CD14-positive monocyte (primary cell): ENCODE data around the gene GATC. TPM values are rescaled to one million over a fixed set of nuclear protein-coding genes. Genes with fewer than 3 reads are reported as not detected.
A peak's percentile ranks its signal among the peaks of the same experiment; 100 is the strongest.

Experiments
- DNase-seq, 3 donors: peaks; one replicate each; pipeline ENCODE4 v3.0.0-alpha.2; 2011 to 2022
- H2AFZ ChIP-seq: 2 replicates; pipeline ENCODE4 v1.6.0; 2012; ENCODE audit warnings: mild to moderate bottlenecking, low read depth, low read length, inconsistent platforms; ENCODE audit not compliant: insufficient read depth, poor library complexity, severe bottlenecking
- H3K27ac ChIP-seq, 2 donors: 1 replicate in 1 of 2; 2 replicates in 1 of 2; pipeline ENCODE4 v1.5.1; 2012 to 2013; ENCODE audit warnings: low read length in 2 of 2, control low read depth in 1 of 2, inconsistent platforms in 1 of 2, low read depth in 1 of 2, mild to moderate bottlenecking in 1 of 2
- H3K27me3 ChIP-seq, 2 donors: one replicate each; pipeline versions ENCODE4 v1.6.0 to v1.6.1; 2011 to 2013; ENCODE audit warnings: low read length in 2 of 2; ENCODE audit not compliant: control insufficient read depth in 2 of 2, insufficient read depth in 2 of 2
- H3K36me3 ChIP-seq, 2 donors: replicated peaks in 1 of 2; 1 replicate in 1 of 2; 2 replicates in 1 of 2; pipeline versions ENCODE4 v1.5.1 to v1.6.1; 2012 to 2013; ENCODE audit warnings: low read length in 2 of 2, control low read depth in 1 of 2, inconsistent platforms in 1 of 2, mild to moderate bottlenecking in 1 of 2; ENCODE audit not compliant: insufficient read depth in 2 of 2, control insufficient read depth in 1 of 2
- H3K4me1 ChIP-seq, 2 donors: 1 replicate in 1 of 2; 2 replicates in 1 of 2; pipeline versions ENCODE4 v1.5.1 to v1.6.1; 2012 to 2013; ENCODE audit warnings: low read length in 2 of 2, control low read depth in 1 of 2, inconsistent platforms in 1 of 2, mild to moderate bottlenecking in 1 of 2, moderate library complexity in 1 of 2; ENCODE audit not compliant: insufficient read depth in 2 of 2, control insufficient read depth in 1 of 2
- H3K4me2 ChIP-seq: replicated peaks from 2 replicates; pipeline ENCODE3; 2012; ENCODE audit warnings: low read length, moderate library complexity, mild to moderate bottlenecking; ENCODE audit not compliant: poor library complexity, severe bottlenecking; ENCODE audit errors: extremely low read depth
- H3K4me3 ChIP-seq, 3 experiments: fragments of 200-600 bp in 1 of 3; sonication (generic) in 1 of 3; replicated peaks in 1 of 3; 1 replicate in 2 of 3; 2 replicates in 1 of 3; pipeline ENCODE4 v1.5.1; 2011 to 2013; ENCODE audit warnings: low read length in 3 of 3, mild to moderate bottlenecking in 3 of 3, control low read depth in 2 of 3, low read depth in 2 of 3, inconsistent platforms in 1 of 3, moderate library complexity in 1 of 3
- H3K79me2 ChIP-seq: 2 replicates; pipeline ENCODE4 v1.6.0; 2012; ENCODE audit warnings: mild to moderate bottlenecking, control low read depth, inconsistent platforms, low read length, moderate library complexity; ENCODE audit not compliant: insufficient read depth
- H3K9ac ChIP-seq: 2 replicates; pipeline ENCODE4 v1.6.0; 2017; ENCODE audit warnings: low read length, mild to moderate bottlenecking; ENCODE audit not compliant: insufficient read depth, poor library complexity, severe bottlenecking
- H3K9me3 ChIP-seq, 2 donors: replicated peaks in 1 of 2; 1 replicate in 1 of 2; 2 replicates in 1 of 2; pipeline versions ENCODE4 v1.5.1 to v1.6.1; 2012 to 2013; ENCODE audit warnings: low read length in 2 of 2, control low read depth in 1 of 2; ENCODE audit not compliant: control insufficient read depth in 1 of 2, insufficient read depth in 1 of 2
- H4K20me1 ChIP-seq: 2 replicates; pipeline ENCODE4 v1.6.0; 2012; ENCODE audit warnings: mild to moderate bottlenecking, low read length, control low read depth, moderate library complexity; ENCODE audit not compliant: insufficient read depth
- H3K27ac Mint-ChIP-seq, 7 donors: one replicate each; pipeline ENCODE4 v1.8.0; 2020; ENCODE audit warnings: mild to moderate bottlenecking in 7 of 7, mixed read lengths in 7 of 7, moderate library complexity in 6 of 7, inconsistent platforms in 2 of 7
- H3K27me3 Mint-ChIP-seq, 3 donors: one replicate each; pipeline ENCODE4 v1.8.0; 2021 to 2022; ENCODE audit warnings: low read depth in 3 of 3, mild to moderate bottlenecking in 3 of 3, mixed read lengths in 3 of 3, moderate library complexity in 3 of 3, inconsistent platforms in 1 of 3
- H3K36me3 Mint-ChIP-seq, 2 donors: one replicate each; pipeline ENCODE4 v1.8.0; 2020; ENCODE audit warnings: mixed read lengths in 2 of 2, inconsistent platforms in 1 of 2, mild to moderate bottlenecking in 1 of 2
- H3K4me1 Mint-ChIP-seq: one replicate; pipeline ENCODE4 v1.8.0; 2020; ENCODE audit warnings: mild to moderate bottlenecking, mixed read lengths
- H3K4me3 Mint-ChIP-seq, 2 donors: one replicate each; pipeline ENCODE4 v1.8.0; 2020; ENCODE audit warnings: mild to moderate bottlenecking in 2 of 2, mixed read lengths in 2 of 2, moderate library complexity in 1 of 2
- H3K9me3 Mint-ChIP-seq, 7 donors: one replicate each; pipeline ENCODE4 v1.8.0; 2020 to 2022; ENCODE audit warnings: mixed read lengths in 7 of 7, mild to moderate bottlenecking in 6 of 7, moderate library complexity in 6 of 7, inconsistent platforms in 2 of 7
- WGBS: methylation state at CpG from one replicate; pipeline ENCODE4 v1.1.5; 2013; ENCODE audit warnings: missing lambda C conversion rate; ENCODE audit not compliant: insufficient coverage; 5-methylcytosine and 5-hydroxymethylcytosine counted together
- intact Hi-C, 2 donors: fragments of 100-400 bp; cut with micrococcal nuclease; formaldehyde crosslinking; loops; one replicate each; pipeline versions ENCODE4 v1.15.0 to v1.15.1; 2023
- polyA plus RNA-seq, 3 donors: library from polyadenylated mRNA; depleted of rRNA in 1 of 3; unstranded in 2 of 3; stranded (reverse) in 1 of 3; fragments of 300-500 nt in 2 of 3; fragments of >200 nt in 1 of 3; fragmentation: Illumina TruSeq in 2 of 3; gene quantifications; 1 replicate in 2 of 3; 2 replicates in 1 of 3; pipeline ENCODE4 v1.2.3, GENCODE V29; 2012 to 2021
- TF ChIP-seq, protein P1 (sequence below): fragments of 200-600 bp; IDR thresholded peaks from one replicate; pipeline ENCODE4 v1.8.0; 2022; ENCODE audit warnings: antibody characterized with exemption, mild to moderate bottlenecking

GATC gene
- polyA plus RNA-seq, 3 donors: 10.7 to 13.8 (median 11.3) TPM

DNA sequence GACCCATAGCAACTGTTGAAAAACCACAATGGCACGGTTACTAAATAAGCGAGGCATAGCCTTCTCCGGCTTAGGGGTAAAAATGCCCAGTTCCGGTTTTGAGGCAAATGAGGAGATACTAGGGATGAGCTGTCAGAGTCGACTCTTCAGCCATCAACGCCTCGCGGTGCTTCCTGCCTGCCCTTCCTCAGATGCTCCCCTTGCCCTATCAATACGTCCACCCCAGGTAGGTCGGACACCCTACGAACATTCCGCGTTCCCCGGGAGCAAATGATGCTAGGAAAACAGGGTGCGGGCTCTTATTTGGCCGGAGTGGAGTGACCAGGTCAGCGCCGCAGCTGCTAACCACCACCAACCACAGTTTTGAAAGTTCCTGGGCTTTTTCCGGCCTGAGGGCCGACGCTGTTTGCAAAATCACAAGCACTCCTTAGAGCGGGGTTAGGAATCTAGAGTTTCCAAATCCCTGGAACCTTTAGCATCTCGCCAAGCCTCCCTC is 22.1 kb downstream of the GATC start:
- intact Hi-C loops: no loop called here
- peak; percentile 57 to 80 (median 75) for DNase-seq
- Histone ChIP-seq H3K4me2 (peak overlapping the region; percentile 97), H3K4me3 (peak overlapping the region; percentile 54 to 81 (median 79)), H3K27me3 (no peaks in the 10 kb centered on the region), H2AFZ (peak overlapping the region; percentile 99), H3K4me1 (peaks cover 14 to 26% of the 10 kb centered on the region in 2 donors), H3K27ac (peak overlapping the region; percentile 75 to 86), H3K36me3 (peaks cover 34 to 43% of the 10 kb centered on the region in 2 donors), H3K9me3 (no peaks in the 10 kb centered on the region), H4K20me1 (peaks cover 57% of the 10 kb centered on the region), H3K79me2 (peaks cover 69% of the 10 kb centered on the region), H3K9ac (peak overlapping the region; percentile 86)
- TF ChIP-seq, protein P1, sequence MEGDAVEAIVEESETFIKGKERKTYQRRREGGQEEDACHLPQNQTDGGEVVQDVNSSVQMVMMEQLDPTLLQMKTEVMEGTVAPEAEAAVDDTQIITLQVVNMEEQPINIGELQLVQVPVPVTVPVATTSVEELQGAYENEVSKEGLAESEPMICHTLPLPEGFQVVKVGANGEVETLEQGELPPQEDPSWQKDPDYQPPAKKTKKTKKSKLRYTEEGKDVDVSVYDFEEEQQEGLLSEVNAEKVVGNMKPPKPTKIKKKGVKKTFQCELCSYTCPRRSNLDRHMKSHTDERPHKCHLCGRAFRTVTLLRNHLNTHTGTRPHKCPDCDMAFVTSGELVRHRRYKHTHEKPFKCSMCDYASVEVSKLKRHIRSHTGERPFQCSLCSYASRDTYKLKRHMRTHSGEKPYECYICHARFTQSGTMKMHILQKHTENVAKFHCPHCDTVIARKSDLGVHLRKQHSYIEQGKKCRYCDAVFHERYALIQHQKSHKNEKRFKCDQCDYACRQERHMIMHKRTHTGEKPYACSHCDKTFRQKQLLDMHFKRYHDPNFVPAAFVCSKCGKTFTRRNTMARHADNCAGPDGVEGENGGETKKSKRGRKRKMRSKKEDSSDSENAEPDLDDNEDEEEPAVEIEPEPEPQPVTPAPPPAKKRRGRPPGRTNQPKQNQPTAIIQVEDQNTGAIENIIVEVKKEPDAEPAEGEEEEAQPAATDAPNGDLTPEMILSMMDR: no peak
- Mint-ChIP-seq H3K4me1 (peaks cover 28% of the 10 kb centered on the region), H3K36me3 (peaks cover 29 to 41% of the 10 kb centered on the region in 2 donors), H3K27me3 (no peaks in the 10 kb centered on the region), H3K27ac (peak overlapping the region; percentile 86 to 97 (median 95)), H3K9me3 (peaks cover 0 to 2% (median 0%) of the 10 kb centered on the region in 7 donors), H3K4me3 (peak overlapping the region; percentile 95 to 98)
- WGBS: under 1% methylated on average over 18 of the region's 23 CpGs

GRCh38 chr12:120468821-120469449 is 22.7 kb downstream of the GATC start:
- peak overlapping the region; percentile 86 to 97 (median 95) for H3K27ac Mint-ChIP-seq

More at GRCh38 chr12:120468821-120469449, 22.7 kb downstream of the GATC start:
- H4K20me1 ChIP-seq: peaks cover 51% of the 10 kb centered on the region
- Mint-ChIP-seq H3K4me1 (peaks cover 28% of the 10 kb centered on the region), H3K4me3 (peak overlapping the region; percentile 95 to 98), H3K9me3 (peaks cover 0 to 2% (median 0%) of the 10 kb centered on the region in 7 donors), H3K27me3 (no peaks in the 10 kb centered on the region), H3K36me3 (peaks cover 24 to 35% of the 10 kb centered on the region in 2 donors)
- peak overlapping the region; percentile 75 to 86 for H3K27ac ChIP-seq
- 0% methylated on average over 43 of the region's 57 CpGs for WGBS
- DNase-seq: no peak
- peaks cover 64% of the 10 kb centered on the region for H3K79me2 ChIP-seq
- H3K9ac ChIP-seq: peak overlapping the region; percentile 86
- peaks cover 14 to 26% of the 10 kb centered on the region in 2 donors for H3K4me1 ChIP-seq
- H3K27me3 ChIP-seq: no peaks in the 10 kb centered on the region
- TF ChIP-seq, protein P1: no peak
- peak overlapping the region; percentile 54 to 81 (median 79) for H3K4me3 ChIP-seq
- peak overlapping the region; percentile 99 for H2AFZ ChIP-seq
- H3K9me3 ChIP-seq: no peaks in the 10 kb centered on the region
- peak overlapping the region; percentile 97 for H3K4me2 ChIP-seq
- H3K36me3 ChIP-seq: peaks cover 28 to 38% of the 10 kb centered on the region in 2 donors
- intact Hi-C loops: no loop called here
